HG03575 (cell line): ENCODE data around the gene LHFPL3.

Source experiments
- ATAC-seq: cut with Tn5 transposase; IDR thresholded peaks from one replicate; pipeline ENCODE4 v1.9.1; 2021; ENCODE audit not compliant: unreplicated experiment, insufficient number of reproducible peaks, low FRiP score; ENCODE audit errors: extremely low read depth

Gene LHFPL3

GRCh38 chr7:104814126-104814525, 485.7 kb downstream of the LHFPL3 start:
- no peak for ATAC-seq

DNA sequence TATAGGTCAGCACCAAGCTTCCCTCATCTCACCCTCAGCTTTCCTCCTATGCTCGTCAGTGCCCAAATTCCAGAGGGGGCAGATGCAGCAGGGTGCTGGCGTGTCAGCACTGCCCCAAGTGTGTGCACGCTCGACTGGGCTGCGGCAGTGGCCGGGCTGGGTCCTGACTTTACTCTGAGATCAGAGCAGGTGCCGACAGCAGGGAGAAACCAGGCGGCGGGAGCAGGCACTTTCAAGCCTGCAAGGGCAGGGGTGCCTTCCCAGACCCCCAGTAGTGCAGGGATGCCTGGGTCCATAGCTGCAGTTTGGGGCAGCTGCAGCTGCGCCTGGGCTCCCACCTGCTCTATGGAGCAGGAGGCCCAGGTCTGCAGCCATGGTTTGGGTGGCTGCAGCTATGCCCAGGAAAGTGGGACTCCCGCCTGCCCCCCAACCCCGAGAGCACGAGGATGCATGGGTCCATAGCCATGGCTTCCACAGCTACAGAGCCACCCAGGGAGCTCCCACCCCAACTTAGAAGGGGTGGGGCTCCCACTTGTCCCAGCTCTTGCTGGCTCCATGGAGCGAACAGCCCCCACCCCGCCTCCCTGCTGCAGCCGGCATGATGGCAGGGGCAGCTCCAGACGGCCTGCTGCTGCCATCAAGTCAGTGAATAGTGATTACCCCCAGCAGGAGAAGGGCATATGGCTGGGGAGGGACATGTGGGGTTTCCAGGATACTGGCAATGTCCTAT, 486.4 kb downstream of the LHFPL3 start:
- no peak for ATAC-seq

GRCh38 chr7:104816537-104816936, 488.1 kb downstream of the LHFPL3 start:
- ATAC-seq, result no peak

DNA sequence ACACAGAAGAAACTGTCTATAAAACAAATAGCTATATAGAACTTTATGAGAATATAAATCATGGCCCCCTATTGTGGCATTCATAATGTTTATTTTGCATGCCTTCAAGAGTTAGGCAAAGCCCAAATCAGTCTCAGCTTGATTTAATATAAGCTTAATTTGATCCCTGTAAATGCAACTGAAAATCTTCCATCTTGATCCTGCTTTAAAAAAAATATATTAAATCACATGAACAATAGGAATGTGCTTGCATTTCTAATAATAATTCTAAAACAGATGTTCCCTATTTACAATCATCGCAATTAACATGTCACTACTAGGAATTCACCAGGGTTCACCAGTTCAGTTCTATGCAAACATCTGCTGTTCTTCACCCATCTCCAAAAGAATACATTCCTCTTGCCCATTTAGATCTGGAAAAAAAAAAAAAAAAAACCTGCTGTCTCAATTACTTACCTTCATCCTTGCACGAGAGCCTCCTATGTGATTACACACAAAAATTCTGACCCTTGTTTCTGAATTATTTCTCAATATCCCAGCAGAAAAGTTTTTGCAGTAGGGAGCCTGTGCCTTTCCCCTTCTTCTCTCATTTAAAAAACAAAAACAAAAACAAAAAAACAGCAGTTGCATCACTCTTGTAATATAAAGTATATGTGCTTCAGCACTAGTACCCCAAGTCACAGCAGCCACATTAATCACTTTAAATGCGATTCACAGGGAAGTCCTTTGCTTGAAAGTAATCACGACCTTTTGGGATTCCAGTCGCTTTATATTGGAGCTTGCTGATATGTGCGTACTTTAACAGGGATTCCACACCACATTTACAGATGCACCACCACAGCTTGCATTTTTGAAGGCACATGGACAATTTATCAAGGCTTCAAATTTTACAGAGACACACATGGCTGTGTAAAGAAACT, 490.8 kb downstream of the LHFPL3 start:
- no peak for ATAC-seq

- no peak for ATAC-seq
Observed at GRCh38 chr7:104820836-104821535, 492.6 kb downstream of the LHFPL3 start.

- ATAC-seq, result no peak
Observed at GRCh38 chr7:104823177-104823576, 494.8 kb downstream of the LHFPL3 start.

GRCh38 chr7:104825099-104825498, 496.7 kb downstream of the LHFPL3 start:
- ATAC-seq, result no peak

DNA sequence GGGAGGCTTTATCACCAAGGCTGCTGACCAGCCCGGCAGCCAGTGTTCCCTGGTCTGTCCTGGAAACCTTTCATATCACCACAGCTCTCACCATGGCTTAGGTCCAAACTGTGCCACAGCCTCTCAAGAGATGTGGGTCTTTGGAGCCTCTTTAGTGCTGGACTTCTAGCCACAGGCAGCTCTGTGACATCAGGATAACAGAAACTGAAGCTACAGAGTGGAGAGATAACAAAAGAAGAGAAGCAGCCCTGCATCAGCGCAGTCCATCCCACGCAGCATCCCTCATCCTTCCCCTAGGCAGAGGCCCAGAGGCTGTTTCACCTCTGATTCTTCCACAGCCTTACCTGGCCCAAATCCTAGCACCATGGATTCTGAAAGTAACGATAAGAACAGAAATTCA, 497.7 kb downstream of the LHFPL3 start:
- ATAC-seq, result no peak

- no peak for ATAC-seq
Observed at GRCh38 chr7:104836976-104837375, 508.6 kb downstream of the LHFPL3 start.

DNA sequence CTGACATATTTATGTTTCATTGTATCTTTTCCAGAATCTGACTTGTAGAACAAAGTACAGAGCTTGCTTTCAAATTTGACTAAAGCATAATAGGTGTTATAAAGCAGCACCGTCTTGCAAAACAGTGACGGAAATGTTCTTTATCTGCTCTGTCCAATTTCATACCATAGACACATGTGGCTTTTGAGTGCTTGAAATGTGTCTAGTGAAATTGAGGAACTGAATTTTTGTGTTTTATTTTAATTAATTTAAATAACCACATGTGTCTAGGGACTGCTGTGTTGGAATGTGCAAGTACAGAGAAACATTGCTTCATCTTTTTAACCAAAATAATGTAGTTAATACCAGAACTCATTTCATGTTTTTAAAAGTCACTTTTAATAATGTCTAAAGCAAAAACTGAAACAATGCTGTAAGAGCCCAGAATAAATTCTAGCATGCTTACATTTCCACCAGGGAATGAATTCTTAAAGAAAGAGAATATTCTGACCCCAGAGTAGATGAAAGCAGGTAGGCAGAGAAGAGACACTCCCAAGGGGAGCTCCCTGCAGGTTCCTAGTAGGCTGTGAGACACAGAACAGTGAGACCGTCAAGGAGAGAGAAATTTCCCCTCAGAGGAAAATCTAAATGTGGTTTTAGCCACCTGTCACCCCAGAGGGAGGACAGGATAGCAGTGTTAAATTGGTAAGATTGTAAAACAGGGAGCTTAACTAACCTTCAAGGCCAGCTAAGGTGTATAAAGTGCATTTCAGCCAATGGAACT, 510.3 kb downstream of the LHFPL3 start:
- no peak for ATAC-seq

- ATAC-seq, result no peak
Observed at GRCh38 chr7:104839842-104840241, 511.4 kb downstream of the LHFPL3 start.

DNA sequence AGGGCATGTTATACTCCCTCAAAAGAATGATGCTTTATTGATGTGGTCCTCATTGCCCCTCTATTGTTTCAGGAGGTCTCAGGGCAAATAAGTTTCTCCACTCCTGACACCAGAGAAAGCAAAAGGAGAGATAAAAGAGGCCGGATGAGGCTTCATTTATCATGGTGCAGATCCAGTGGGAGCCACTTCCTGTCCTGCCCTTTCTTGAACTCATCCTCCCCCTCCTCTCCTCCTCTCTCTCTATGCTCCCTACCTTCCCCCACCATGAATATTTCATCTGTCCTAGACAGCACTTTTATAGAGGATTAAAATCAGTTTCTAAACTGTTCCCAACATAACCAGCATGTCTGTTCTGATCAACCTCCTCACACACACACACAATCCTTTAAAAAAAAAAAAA, 513.4 kb downstream of the LHFPL3 start:
- ATAC-seq, result no peak

DNA sequence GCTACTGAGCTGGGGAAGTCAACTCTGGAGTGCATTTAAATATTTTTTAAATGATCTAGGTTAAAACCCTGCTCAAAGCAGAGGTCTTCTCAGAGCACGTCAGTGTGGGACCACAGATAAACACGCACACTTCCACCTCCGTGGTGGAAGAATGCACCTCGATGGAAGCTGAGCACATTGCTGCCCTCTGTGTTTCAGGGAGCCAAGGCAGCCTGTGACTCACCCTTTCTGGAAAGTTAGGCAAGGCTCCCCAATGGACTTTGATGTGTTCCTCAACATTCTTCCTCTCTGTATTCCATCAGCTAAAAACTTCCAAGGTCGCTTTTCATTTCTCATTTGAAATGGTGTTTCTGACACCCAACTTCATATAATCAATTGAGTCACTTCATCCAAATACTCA, 514.8 kb downstream of the LHFPL3 start:
- no peak for ATAC-seq

GRCh38 chr7:104845557-104845956, 517.2 kb downstream of the LHFPL3 start:
- ATAC-seq, result no peak

DNA sequence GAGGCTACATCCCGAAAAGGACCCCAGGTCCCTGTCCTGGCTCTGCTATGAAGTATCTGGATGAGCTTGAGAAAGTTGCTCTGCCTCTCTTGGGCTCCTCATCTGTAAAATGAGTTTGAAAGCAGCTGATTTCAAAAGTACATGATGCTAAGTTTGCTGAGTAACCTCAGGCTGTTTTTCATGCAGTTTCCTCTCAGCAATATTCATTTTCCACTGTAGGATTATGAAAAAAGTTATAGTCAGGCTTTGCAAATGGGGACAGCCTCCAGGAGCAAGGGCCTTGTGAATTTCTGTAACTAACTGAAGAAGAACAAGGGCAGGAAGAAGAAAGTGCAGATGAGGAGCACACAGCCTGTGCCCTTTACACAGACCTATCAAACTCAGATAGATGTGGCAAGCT, 518.3 kb downstream of the LHFPL3 start:
- ATAC-seq, result no peak

DNA sequence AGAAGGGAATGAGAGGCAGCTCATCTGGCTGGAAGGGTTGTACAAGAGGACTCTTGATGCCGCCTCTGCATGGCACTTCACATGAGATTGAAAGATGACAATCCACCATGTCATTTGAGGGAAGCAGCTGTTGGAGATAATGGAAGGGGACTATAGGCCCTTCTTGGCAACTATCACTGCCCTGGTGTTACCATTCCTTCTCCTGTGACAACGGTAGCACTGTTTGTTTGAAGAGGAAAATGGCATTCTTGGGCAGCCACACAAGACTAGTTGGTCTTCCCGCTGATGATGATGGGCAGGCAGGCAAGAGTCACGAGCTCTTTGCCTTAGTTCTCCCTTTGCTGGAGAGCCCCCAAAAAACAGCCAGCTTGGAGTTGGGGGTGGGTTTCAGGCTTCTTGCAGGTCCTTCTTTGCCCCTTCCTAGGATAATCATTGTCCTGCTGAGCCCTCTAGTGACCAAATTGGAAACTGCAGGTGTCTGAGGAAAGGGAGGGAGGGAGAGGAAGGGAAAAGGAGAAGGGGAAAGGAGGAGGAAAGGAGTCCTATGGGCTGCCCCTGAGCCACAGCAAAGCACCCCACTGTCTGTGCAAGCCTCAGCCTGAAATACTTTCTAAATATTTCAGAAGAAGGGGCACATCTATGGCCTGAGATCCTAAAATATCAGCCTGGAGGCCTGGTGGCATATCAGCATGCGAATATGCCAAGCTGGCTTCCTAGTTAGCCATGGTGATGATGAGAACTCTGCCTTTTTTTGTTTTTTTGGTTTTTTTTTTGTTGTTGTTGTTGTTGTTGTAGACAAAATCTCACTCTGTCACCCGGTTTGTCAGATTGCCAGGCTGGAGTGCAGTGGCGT, 520.0 kb downstream of the LHFPL3 start:
- ATAC-seq, result no peak

GRCh38 chr7:104850374-104850773, 522.0 kb downstream of the LHFPL3 start:
- ATAC-seq, result no peak

GRCh38 chr7:104851268-104851667, 522.9 kb downstream of the LHFPL3 start:
- ATAC-seq, result no peak
